Measurements from ENCODE around the gene RUNX2.

- no peak for TF ChIP-seq POLR2A (IDR thresholded peaks at IDR 0.05)
- TF ChIP-seq, protein P1, sequence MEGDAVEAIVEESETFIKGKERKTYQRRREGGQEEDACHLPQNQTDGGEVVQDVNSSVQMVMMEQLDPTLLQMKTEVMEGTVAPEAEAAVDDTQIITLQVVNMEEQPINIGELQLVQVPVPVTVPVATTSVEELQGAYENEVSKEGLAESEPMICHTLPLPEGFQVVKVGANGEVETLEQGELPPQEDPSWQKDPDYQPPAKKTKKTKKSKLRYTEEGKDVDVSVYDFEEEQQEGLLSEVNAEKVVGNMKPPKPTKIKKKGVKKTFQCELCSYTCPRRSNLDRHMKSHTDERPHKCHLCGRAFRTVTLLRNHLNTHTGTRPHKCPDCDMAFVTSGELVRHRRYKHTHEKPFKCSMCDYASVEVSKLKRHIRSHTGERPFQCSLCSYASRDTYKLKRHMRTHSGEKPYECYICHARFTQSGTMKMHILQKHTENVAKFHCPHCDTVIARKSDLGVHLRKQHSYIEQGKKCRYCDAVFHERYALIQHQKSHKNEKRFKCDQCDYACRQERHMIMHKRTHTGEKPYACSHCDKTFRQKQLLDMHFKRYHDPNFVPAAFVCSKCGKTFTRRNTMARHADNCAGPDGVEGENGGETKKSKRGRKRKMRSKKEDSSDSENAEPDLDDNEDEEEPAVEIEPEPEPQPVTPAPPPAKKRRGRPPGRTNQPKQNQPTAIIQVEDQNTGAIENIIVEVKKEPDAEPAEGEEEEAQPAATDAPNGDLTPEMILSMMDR (IDR thresholded peaks at IDR 0.05): no peak
These were observed 199.1 kb downstream of the RUNX2 start for GRCh38 chr6:45527210-45527609.

All from uterus (tissue), 2 donors.